GM12878 (cell line): ENCODE measurements around the gene ABL1. TPM values are rescaled to one million over a fixed set of nuclear protein-coding genes. Genes with fewer than 3 reads are reported as not detected.

Source experiments
- ATAC-seq: fragments of 200-7000 bp; cut with Tn5 transposase; 3 replicates; pipeline ENCODE4 v1.9.1; 2020; ENCODE audit warnings: mild to moderate bottlenecking, moderate library complexity
- BruUV-seq: library from RNA; stranded (reverse); fragments of 400-500 nt; replicated peaks from 2 replicates; lab custom pipeline; 2021; lab: Mats Ljungman, UMichigan
- CTCF ChIA-PET: fragments of 300-600 bp; sonication (Branson Sonifier 250); formaldehyde crosslinking; extraction: SDS; loops from one replicate; lab custom pipeline; 2021; ENCODE audit warnings: inconsistent platforms; lab: Yijun Ruan, JAX
- POLR2A ChIA-PET: fragments of 350-600 bp; formaldehyde crosslinking; extraction: SDS; loops from one replicate; lab custom pipeline; 2021; ENCODE audit warnings: inconsistent platforms; lab: Charles Lee
- RAD21 ChIA-PET: fragments of 300-600 bp; sonication (Branson Sonifier 250); formaldehyde crosslinking; loops from one replicate; lab custom pipeline; 2023; ENCODE audit warnings: antibody characterized with exemption; ENCODE audit not compliant: unreplicated experiment; lab: Charles Lee
- SMC1A ChIA-PET: fragments of 300-600 bp; sonication (Branson Sonifier 250); formaldehyde crosslinking; loops from one replicate; lab custom pipeline; 2023; ENCODE audit not compliant: unreplicated experiment, uncharacterized antibody; lab: Charles Lee
- DNase-seq: peaks from one replicate; pipeline ENCODE4 v3.0.0-alpha.2; 2011; ENCODE audit warnings: low read depth, low spot score
- FAIRE-seq: peaks from 3 replicates; lab custom pipeline; 2011; peaks lifted over from hg19 to GRCh38; lab: Jason Lieb, UNC
- H2AFZ ChIP-seq: 2 replicates; pipeline ENCODE4 v1.6.0; 2011; ENCODE audit warnings: low read depth, low read length, control low read depth; ENCODE audit not compliant: control insufficient read depth
- H3K27ac ChIP-seq: 2 replicates; pipeline ENCODE4 v1.5.1; 2011; ENCODE audit warnings: control low read depth; ENCODE audit not compliant: control insufficient read depth, insufficient read depth
- H3K27me3 ChIP-seq, 2 experiments: replicated peaks in 1 of 2; 2 replicates each; pipeline versions ENCODE4 v1.6.0 to v1.6.1; 2011; ENCODE audit warnings: low read length in 1 of 2; ENCODE audit not compliant: control insufficient read depth in 2 of 2, insufficient read depth in 2 of 2
- H3K36me3 ChIP-seq, 2 experiments: 2 replicates each; pipeline ENCODE4 v1.5.1; 2011; ENCODE audit warnings: low read length in 1 of 2; ENCODE audit not compliant: control insufficient read depth in 2 of 2, insufficient read depth in 2 of 2
- H3K4me1 ChIP-seq: 2 replicates; pipeline ENCODE4 v1.6.1; 2011; ENCODE audit warnings: mild to moderate bottlenecking, low read length, moderate library complexity, mixed read lengths; ENCODE audit not compliant: control insufficient read depth, insufficient read depth
- H3K4me2 ChIP-seq: 2 replicates; pipeline ENCODE4 v1.6.0; 2011; ENCODE audit warnings: control low read depth; ENCODE audit not compliant: control insufficient read depth, insufficient read depth
- H3K4me3 ChIP-seq: fragments of 200-600 bp; sonication (generic); 2 replicates; pipeline ENCODE4 v1.5.1; 2016
- H3K79me2 ChIP-seq: 2 replicates; pipeline ENCODE4 v1.6.0; 2011; ENCODE audit warnings: low read length; ENCODE audit not compliant: control insufficient read depth, insufficient read depth
- H3K9ac ChIP-seq: 2 replicates; pipeline ENCODE4 v1.8.0; 2011; ENCODE audit warnings: low read length, control low read depth, mixed read lengths; ENCODE audit not compliant: control insufficient read depth, insufficient read depth
- H3K9me3 ChIP-seq: replicated peaks from 3 replicates; pipeline ENCODE4 v1.5.1; 2011; ENCODE audit warnings: mild to moderate bottlenecking, low read length; ENCODE audit not compliant: control insufficient read depth, insufficient read depth
- H4K20me1 ChIP-seq: 2 replicates; pipeline ENCODE4 v1.6.0; 2011; ENCODE audit not compliant: control insufficient read depth, insufficient read depth
- CBX5 ChIP-seq: sonication (generic); IDR thresholded peaks from 2 replicates; pipeline ENCODE4 v1.6.1; 2016; ENCODE audit warnings: low read depth, moderate library complexity, mild to moderate bottlenecking, inconsistent platforms
- MXI1 ChIP-seq: fragments of 150-350 bp; IDR thresholded peaks from 2 replicates; pipeline ENCODE4 v1.6.1; 2011; ENCODE audit warnings: low read depth, mild to moderate bottlenecking, inconsistent platforms, low read length, improper control_type of control experiment
- PKNOX1 ChIP-seq: fragments of 450-650 bp; IDR thresholded peaks from 2 replicates; pipeline ENCODE4 v1.6.1; 2016; ENCODE audit warnings: mild to moderate bottlenecking
- TCF3 ChIP-seq: IDR thresholded peaks from 2 replicates; pipeline ENCODE4 v1.6.1; 2012; ENCODE audit warnings: low read depth, mild to moderate bottlenecking, low read length, borderline replicate concordance; ENCODE audit not compliant: insufficient read depth
- YBX1 ChIP-seq: fragments of 450-650 bp; IDR thresholded peaks from 2 replicates; pipeline ENCODE4 v1.6.1; 2016; ENCODE audit warnings: antibody characterized with exemption
- ZNF687 ChIP-seq: fragments of 450-650 bp; IDR thresholded peaks from 2 replicates; pipeline ENCODE4 v1.6.1; 2017; ENCODE audit warnings: mild to moderate bottlenecking, moderate library complexity
- in situ Hi-C: fragments of 300-500 bp; cut with MboI; formaldehyde crosslinking; loops from 9 replicates; pipeline ENCODE4 v1.14.3; 2018; ENCODE audit warnings: mixed read lengths
- intact Hi-C: fragments of 100-400 bp; cut with micrococcal nuclease; formaldehyde crosslinking; loops from one replicate; pipeline ENCODE4 v1.14.2; 2022; ENCODE audit not compliant: unreplicated experiment
- polyA plus RNA-seq, 11 experiments: library from polyadenylated mRNA; depleted of rRNA in 4 of 11; unstranded in 6 of 11; stranded (reverse) in 5 of 11; fragments of >200 nt; fragmentation: Nextera tagmentation in 4 of 11; fragmentation: Illumina TruSeq in 1 of 11; extraction: Ambion mirVana in 4 of 11; extraction: Trizol in 1 of 11; gene quantifications; 1 replicate in 1 of 11; 2 replicates in 10 of 11; pipeline versions ENCODE4 v1.2.1 to v1.2.3, GENCODE V29; 2011 to 2016; ENCODE audit warnings: inconsistent platforms in 2 of 11, missing spikeins in 2 of 11, low read depth in 1 of 11
- total RNA-seq, 4 experiments: library from RNA; depleted of rRNA in 3 of 4; stranded (reverse); fragments of >200 nt in 3 of 4; fragmentation: Illumina TruSeq in 1 of 4; extraction: Trizol in 1 of 4; gene quantifications; 2 replicates each; pipeline versions ENCODE4 v1.2.1 to v1.2.3, GENCODE V29; 2013 to 2021

Gene ABL1
- total and polyA plus RNA-seq, 10 of the 15 experiments (the other 5 are each of a cell fraction or from before 2014, with no cell fraction given): 0.79 to 51.5 (median 16.3) TPM

GRCh38 chr9:130810609-130811136 is 24.4 kb upstream of the ABL1 start:
- Histone ChIP-seq H4K20me1 (no peaks in the 10 kb centered on the region), H3K4me1 (peaks cover 13% of the 10 kb centered on the region)
- RAD21 ChIA-PET: no interaction called here
- in situ Hi-C loops (no loop called here), intact Hi-C loops (loop anchor here (5.0 kb wide), 1 partner anchor 43 kb away; no protein-coding TSS in a partner anchor)
- POLR2A ChIA-PET: interaction anchor here (1.3 kb wide), 1 partner anchor 15 kb away, joined by 3 read pairs; no protein-coding TSS in a partner anchor
- TF ChIP-seq MXI1: no peak
- no peak for TF ChIP-seq TCF3
- no peak for TF ChIP-seq PKNOX1
- TF ChIP-seq CBX5: 0 out of 2 replicates have a peak, but pooled peaks have one; percentile 66
- no peak for TF ChIP-seq ZNF687
- TF ChIP-seq YBX1: no peak
- TF ChIP-seq, all 136 proteins: peak for 1
- BruUV-seq: no TSS peak
- no peak overlapping the region for H3K27ac ChIP-seq
- SMC1A ChIA-PET: interaction anchor here (0.6 kb wide), 1 partner anchor 341 kb away, joined by 3 read pairs; no protein-coding TSS in a partner anchor
- CTCF ChIA-PET: interaction anchor here (1.1 kb wide), 1 partner anchor 39 kb away, joined by 4 read pairs; no protein-coding TSS in a partner anchor
- no peak overlapping the region for H3K9ac ChIP-seq
- ATAC-seq: no peak
- DNase-seq: no peak
- no peaks in the 10 kb centered on the region for H3K27me3 ChIP-seq
- no peaks in the 10 kb centered on the region; the same call in 1 of the 3 replicates for H3K9me3 ChIP-seq
- H3K79me2 ChIP-seq: no peaks in the 10 kb centered on the region
- no peak overlapping the region for H3K4me2 ChIP-seq
- H3K36me3 ChIP-seq: no peaks in the 10 kb centered on the region
- H2AFZ ChIP-seq: no peak overlapping the region
- no peak for FAIRE-seq
- H3K4me3 ChIP-seq: no peak overlapping the region
